GM19023 (cell line): ENCODE measurements around the gene CNN1.
A peak's percentile ranks its signal among the peaks of the same experiment; 100 is the strongest.

Experiments
- ATAC-seq: cut with Tn5 transposase; IDR thresholded peaks from one replicate; pipeline ENCODE4 v1.9.1; 2021; ENCODE audit warnings: mild to moderate bottlenecking, moderate library complexity; ENCODE audit not compliant: unreplicated experiment

CNN1 gene

GRCh38 chr19:11538232-11539036, at the start of gene CNN1:
CNN1 (plus strand) TSS chr19:11538851; CDS start chr19:11538928, 77 bp downstream.
- no peak for ATAC-seq

GRCh38 chr19:11489378-11489777, 49.3 kb upstream of the CNN1 start:
- ATAC-seq: no peak

GRCh38 chr19:11494634-11495285, 43.9 kb upstream of the CNN1 start:
- no peak for ATAC-seq

- no peak for ATAC-seq
These were observed 43.2 kb upstream of the CNN1 start for GRCh38 chr19:11495481-11495880.

GRCh38 chr19:11495885-11496284, 42.8 kb upstream of the CNN1 start:
- ATAC-seq: no peak

- ATAC-seq: no peak
These were observed 42.1 kb upstream of the CNN1 start for GRCh38 chr19:11496391-11497163.

GRCh38 chr19:11499220-11499726, 39.4 kb upstream of the CNN1 start:
- ATAC-seq: no peak

- ATAC-seq: no peak
These were observed 38.7 kb upstream of the CNN1 start for GRCh38 chr19:11499890-11500420.

GRCh38 chr19:11504502-11505031, 34.1 kb upstream of the CNN1 start:
- ATAC-seq: no peak

GRCh38 chr19:11505032-11505503, 33.6 kb upstream of the CNN1 start:
- ATAC-seq: peak; percentile 91

- ATAC-seq: peak; percentile 51
These were observed 33.0 kb upstream of the CNN1 start, which contains the start of gene ZNF653 for GRCh38 chr19:11505504-11506100. ZNF653 (minus strand) TSS chr19:11505839; CDS start chr19:11505786, 53 bp downstream.

- ATAC-seq: no peak
These were observed 32.5 kb upstream of the CNN1 start for GRCh38 chr19:11506101-11506555.

- no peak for ATAC-seq
These were observed 31.7 kb upstream of the CNN1 start for GRCh38 chr19:11506967-11507366.

- ATAC-seq: no peak
These were observed 31.1 kb upstream of the CNN1 start for GRCh38 chr19:11507370-11508078.

GRCh38 chr19:11510444-11510843, 28.2 kb upstream of the CNN1 start:
- no peak for ATAC-seq

- ATAC-seq: no peak
These were observed 24.7 kb upstream of the CNN1 start for GRCh38 chr19:11513946-11514345.

GRCh38 chr19:11519138-11519537, 19.5 kb upstream of the CNN1 start:
- no peak for ATAC-seq

GRCh38 chr19:11528551-11529341, 9.9 kb upstream of the CNN1 start, which contains the start of gene ECSIT:
ECSIT (minus strand) TSS chr19:11529134; CDS start chr19:11519170, 9,964 bp downstream.
- peak; percentile 97 for ATAC-seq

GRCh38 chr19:11530432-11530831, 8.2 kb upstream of the CNN1 start:
- ATAC-seq: no peak
